Esophagus squamous epithelium (tissue), 4 donors: ENCODE measurements around the gene COX8A.

ENCODE experiments used
- CTCF ChIP-seq, 6 experiments: fragments of 450-650 bp in 4 of 6; fragments of 200-600 bp in 2 of 6; sonication (generic) in 2 of 6; IDR thresholded peaks; one replicate each; pipeline ENCODE4 v1.5.1; 2016 to 2019; ENCODE audit warnings: antibody characterized with exemption in 6 of 6, mild to moderate bottlenecking in 4 of 6, moderate library complexity in 4 of 6
- POLR2A ChIP-seq, 4 donors: fragments of 450-650 bp; IDR thresholded peaks; one replicate each; pipeline ENCODE4 v1.6.1; 2017; ENCODE audit warnings: antibody characterized with exemption in 4 of 4, mild to moderate bottlenecking in 4 of 4, moderate library complexity in 3 of 4

DNA sequence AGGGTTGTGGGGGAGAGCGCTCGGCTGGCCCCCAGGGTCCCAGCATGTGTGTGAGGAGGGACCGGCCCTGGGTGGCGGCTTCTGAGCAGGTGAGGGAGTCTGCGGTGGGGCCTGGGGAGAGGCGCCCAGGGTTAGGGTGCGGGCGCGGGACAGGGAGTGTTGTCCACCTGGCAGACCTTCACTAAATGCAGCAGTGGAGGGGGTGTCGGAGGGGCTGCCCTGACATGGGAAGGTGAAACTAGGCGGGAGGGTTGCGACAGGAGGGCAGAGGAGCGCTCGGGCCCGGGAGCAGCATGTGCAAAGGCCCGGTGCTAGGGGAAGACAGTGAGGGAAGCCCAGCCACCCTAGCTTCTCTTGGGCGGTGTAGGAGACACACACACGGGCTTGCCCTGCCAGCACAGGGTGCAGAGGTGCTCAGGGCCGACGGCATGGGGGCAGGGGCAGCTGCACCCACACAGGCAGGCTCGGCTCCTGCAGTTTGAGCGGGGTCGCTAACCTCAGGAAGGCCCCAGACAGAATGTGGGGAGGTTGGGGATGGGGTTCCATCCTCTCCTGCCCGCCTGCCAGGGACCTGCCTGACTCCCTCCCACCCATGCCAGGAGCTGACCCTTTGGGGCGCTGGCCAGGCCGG is 34.0 kb downstream of the COX8A start:
- TF ChIP-seq POLR2A (IDR thresholded peaks at IDR 0.05) (no peak), CTCF (IDR thresholded peaks at IDR 0.05) (no peak)
